Uterus (tissue), 4 donors: ENCODE measurements around the gene KCTD21. TPM values are rescaled to one million over a fixed set of nuclear protein-coding genes. Genes with fewer than 3 reads are reported as not detected.

Source experiments
- DNase-seq, 2 donors: peaks; one replicate each; pipeline ENCODE4 v3.0.0-alpha.2; 2019 to 2020
- H3K27ac ChIP-seq, 2 donors: fragments of 200-600 bp; sonication (generic); 1 replicate in 1 of 2; 2 replicates in 1 of 2; pipeline ENCODE4 v1.5.1; 2016 to 2018
- H3K27me3 ChIP-seq, 2 donors: fragments of 200-600 bp; sonication (generic); one replicate each; pipeline ENCODE4 v1.5.1; 2018 to 2019; ENCODE audit warnings: control low read depth in 1 of 2
- H3K36me3 ChIP-seq, 2 donors: fragments of 200-600 bp; sonication (generic); one replicate each; pipeline ENCODE4 v1.5.1; 2019; ENCODE audit warnings: control low read depth in 1 of 2
- H3K4me1 ChIP-seq, 2 donors: fragments of 200-600 bp; sonication (generic); one replicate each; pipeline ENCODE4 v1.5.1; 2018 to 2019; ENCODE audit warnings: control low read depth in 1 of 2
- H3K4me3 ChIP-seq, 2 donors: fragments of 200-600 bp; sonication (generic); 1 replicate in 1 of 2; 2 replicates in 1 of 2; pipeline ENCODE4 v1.5.1; 2018 to 2019; ENCODE audit warnings: mild to moderate bottlenecking in 1 of 2
- H3K9me3 ChIP-seq, 2 donors: fragments of 200-600 bp; sonication (generic); one replicate each; pipeline ENCODE4 v1.5.1; 2019; ENCODE audit warnings: control low read depth in 1 of 2
- CTCF ChIP-seq, 4 experiments: fragments of 200-600 bp in 2 of 4; fragments of 450-650 bp in 2 of 4; sonication (generic) in 2 of 4; IDR thresholded peaks; one replicate each; pipeline ENCODE4 v1.5.1; 2016 to 2019; ENCODE audit warnings: antibody characterized with exemption in 4 of 4, mild to moderate bottlenecking in 2 of 4, moderate library complexity in 1 of 4
- POLR2A ChIP-seq, 2 donors: fragments of 450-650 bp; IDR thresholded peaks; one replicate each; pipeline ENCODE4 v1.6.1; 2016; ENCODE audit warnings: antibody characterized with exemption in 2 of 2, mild to moderate bottlenecking in 1 of 2, moderate library complexity in 1 of 2
- intact Hi-C: fragments of 100-400 bp; cut with DNase I; formaldehyde crosslinking; loops from one replicate; pipeline ENCODE4 v1.15.1; 2023; ENCODE audit warnings: low total_unique reads
- total RNA-seq, 4 donors: library from RNA; depleted of rRNA in 3 of 4; stranded (reverse); fragments of >200 nt in 3 of 4; gene quantifications; one replicate each; pipeline versions ENCODE4 v1.1.0 to v1.2.4, GENCODE V29; 2014 to 2023
- donor health status: DM: yes; HTN: yes; CAD: no.

The KCTD21 gene
- total RNA-seq, 4 donors from 2014 or later: 6.2 to 12.4 (median 10.6) TPM

- Histone ChIP-seq H3K4me1 (no peaks in the 10 kb centered on the region), H3K36me3 (no peaks in the 10 kb centered on the region), H3K27me3 (no peaks in the 10 kb centered on the region), H3K4me3 (no peak overlapping the region), H3K27ac (no peak overlapping the region), H3K9me3 (no peaks in the 10 kb centered on the region)
- DNase-seq: no peak
- TF ChIP-seq POLR2A (IDR thresholded peaks at IDR 0.05) (no peak), CTCF (IDR thresholded peaks at IDR 0.05) (no peak)
- intact Hi-C loops: no loop called here
Observed at GRCh38 chr11:78203184-78203583, 14.8 kb upstream of the KCTD21 start.

GRCh38 chr11:78202733-78203167, 14.3 kb upstream of the KCTD21 start:
- no peak for TF ChIP-seq CTCF (IDR thresholded peaks at IDR 0.05)
- no peak for TF ChIP-seq POLR2A (IDR thresholded peaks at IDR 0.05)
- no peak overlapping the region for H3K27ac ChIP-seq
- no peaks in the 10 kb centered on the region for H3K9me3 ChIP-seq
- no peak overlapping the region for H3K4me3 ChIP-seq
- no peaks in the 10 kb centered on the region for H3K4me1 ChIP-seq
- intact Hi-C loops: no loop called here
- no peak for DNase-seq
- no peaks in the 10 kb centered on the region for H3K27me3 ChIP-seq
- no peaks in the 10 kb centered on the region for H3K36me3 ChIP-seq

GRCh38 chr11:78201096-78201818, 12.8 kb upstream of the KCTD21 start:
- no peak for TF ChIP-seq POLR2A (IDR thresholded peaks at IDR 0.05)
- TF ChIP-seq CTCF (IDR thresholded peaks at IDR 0.05): no peak

GRCh38 chr11:78200553-78200952, 12.1 kb upstream of the KCTD21 start:
- H3K4me1 ChIP-seq: no peaks in the 10 kb centered on the region
- intact Hi-C loops: no loop called here
- no peak overlapping the region for H3K4me3 ChIP-seq
- TF ChIP-seq POLR2A (IDR thresholded peaks at IDR 0.05) (no peak), CTCF (IDR thresholded peaks at IDR 0.05) (no peak)
- H3K9me3 ChIP-seq: no peaks in the 10 kb centered on the region
- H3K27ac ChIP-seq: no peak overlapping the region
- H3K36me3 ChIP-seq: no peaks in the 10 kb centered on the region
- H3K27me3 ChIP-seq: no peaks in the 10 kb centered on the region
- no peak for DNase-seq

More at GRCh38 chr11:78201096-78201818, 12.8 kb upstream of the KCTD21 start:
- Histone ChIP-seq H3K27ac (no peak overlapping the region), H3K9me3 (no peaks in the 10 kb centered on the region), H3K4me3 (no peak overlapping the region), H3K27me3 (no peaks in the 10 kb centered on the region), H3K36me3 (no peaks in the 10 kb centered on the region), H3K4me1 (no peaks in the 10 kb centered on the region)
- intact Hi-C loops: no loop called here
- DNase-seq: no peak

GRCh38 chr11:78200061-78200460, 11.6 kb upstream of the KCTD21 start:
- Histone ChIP-seq H3K27me3 (no peaks in the 10 kb centered on the region), H3K4me1 (no peaks in the 10 kb centered on the region), H3K9me3 (no peaks in the 10 kb centered on the region), H3K4me3 (no peak overlapping the region), H3K36me3 (no peaks in the 10 kb centered on the region), H3K27ac (no peak overlapping the region)
- no peak for DNase-seq
- TF ChIP-seq POLR2A (IDR thresholded peaks at IDR 0.05) (no peak), CTCF (IDR thresholded peaks at IDR 0.05) (no peak)
- intact Hi-C loops: no loop called here
